ENCODE data around the gene ATP5F1A. TPM values are rescaled to one million over a fixed set of nuclear protein-coding genes. Genes with fewer than 3 reads are reported as not detected.
"Not testable (repeated sequence)": the region's sequence is repeated elsewhere in the genome, so short reads cannot be mapped to it uniquely, and the experiment has no call there.

The ATP5F1A gene
- total and polyA plus RNA-seq, 2 donors (not counting 3 experiments of a cell fraction or from before 2014, with no cell fraction given) = 405 to 585 TPM

GRCh38 chr18:46133534-46133933, 35.4 kb upstream of the ATP5F1A start:
- CTCF ChIA-PET = interaction anchor here (2.0 kb wide), 1 partner anchor 40 kb away, joined by 4 read pairs; a partner anchor contains a TSS
- TF ChIP-seq EZH2 (IDR thresholded peaks at IDR 0.05; ENCODE audit: borderline replicate concordance, low read depth, low read length, severe bottlenecking) (no peak), GATA2 (IDR thresholded peaks at IDR 0.05; ENCODE audit: insufficient read depth, insufficient read length, low read depth, low read length) (no peak), CTCF (IDR thresholded peaks at IDR 0.05; ENCODE audit: extremely low read depth in 1 of 2, insufficient read depth in 1 of 2, low read depth in 1 of 2, low read length in 2 of 2) (no peak), JUN (IDR thresholded peaks at IDR 0.05; ENCODE audit: borderline replicate concordance, insufficient read depth, insufficient read length, low read depth) (no peak), POLR2AphosphoS5 (IDR thresholded peaks at IDR 0.05; ENCODE audit: insufficient read depth, low read depth, low read length) (no peak), MAX (IDR thresholded peaks at IDR 0.05; ENCODE audit: insufficient read depth, insufficient read length) (no peak)
- Histone ChIP-seq H3K79me2 (ENCODE audit: control insufficient read depth, insufficient read depth, low read length) (no peaks in the 10 kb centered on the region), H3K4me3 (replicated peaks in 1 of 3; ENCODE audit: insufficient read depth in 1 of 3, low read depth in 1 of 3, low read length in 3 of 3) (no peak overlapping the region), H3K9me1 (replicated peaks; ENCODE audit: control insufficient read depth, extremely low read depth, insufficient read depth, low read length) (no peaks in the 10 kb centered on the region), H3K27me3 (ENCODE audit: control insufficient read depth in 2 of 2, insufficient read depth in 2 of 2, low read length in 2 of 2) (no peaks in the 10 kb centered on the region), H3K4me2 (ENCODE audit: insufficient read depth, low read length) (no peak overlapping the region), H3K9ac (replicated peaks; ENCODE audit: extremely low read depth, insufficient read depth, low read length) (no peak overlapping the region), H3K9me3 (replicated peaks; ENCODE audit: control insufficient read depth, insufficient read depth, low read length) (no peaks in the 10 kb centered on the region), H3K4me1 (ENCODE audit: control insufficient read depth, extremely low read depth, insufficient read depth, low read length) (no peaks in the 10 kb centered on the region), H3K27ac (ENCODE audit: insufficient read depth, low read depth, low read length) (no peak overlapping the region), H2AFZ (ENCODE audit: low read depth, low read length) (no peak overlapping the region), H3K36me3 (ENCODE audit: control insufficient read depth in 2 of 2, extremely low read depth in 1 of 2, insufficient read depth in 2 of 2, low read length in 2 of 2) (peaks cover 3 to 7% of the 10 kb centered on the region in 2 experiments), H4K20me1 (replicated peaks; ENCODE audit: control insufficient read depth, extremely low read depth, insufficient read depth, low read length) (no peaks in the 10 kb centered on the region)
- intact Hi-C loops (cut with micrococcal nuclease) = no loop called here
- no TSS peak for BruUV-seq (replicated peaks)
- dilution Hi-C loops (cut with MboI; ENCODE audit: extremely low pct_ligation_motif_present, low sequenced_read_pairs) = no loop called here
- DNase-seq (ENCODE audit: low read depth, low spot score) (no peak), FAIRE-seq (no peak)
- POLR2A ChIA-PET = no interaction called here

GRCh38 chr18:46130549-46130948, 32.5 kb upstream of the ATP5F1A start:
- intact Hi-C loops (cut with micrococcal nuclease); H3K79me2 ChIP-seq (ENCODE audit: control insufficient read depth, insufficient read depth, low read length); H4K20me1 ChIP-seq (replicated peaks; ENCODE audit: control insufficient read depth, extremely low read depth, insufficient read depth, low read length); H3K9me1 ChIP-seq (replicated peaks; ENCODE audit: control insufficient read depth, extremely low read depth, insufficient read depth, low read length); FAIRE-seq; H3K27ac ChIP-seq (ENCODE audit: insufficient read depth, low read depth, low read length); H3K4me1 ChIP-seq (ENCODE audit: control insufficient read depth, extremely low read depth, insufficient read depth, low read length); H3K9ac ChIP-seq (replicated peaks; ENCODE audit: extremely low read depth, insufficient read depth, low read length); dilution Hi-C loops (cut with MboI; ENCODE audit: extremely low pct_ligation_motif_present, low sequenced_read_pairs); H3K36me3 ChIP-seq (ENCODE audit: control insufficient read depth in 2 of 2, extremely low read depth in 1 of 2, insufficient read depth in 2 of 2, low read length in 2 of 2); DNase-seq (ENCODE audit: low read depth, low spot score); H3K4me3 ChIP-seq (replicated peaks in 1 of 3; ENCODE audit: insufficient read depth in 1 of 3, low read depth in 1 of 3, low read length in 3 of 3); CTCF ChIA-PET; H2AFZ ChIP-seq (ENCODE audit: low read depth, low read length); H3K9me3 ChIP-seq (replicated peaks; ENCODE audit: control insufficient read depth, insufficient read depth, low read length); H3K4me2 ChIP-seq (ENCODE audit: insufficient read depth, low read length); H3K27me3 ChIP-seq (ENCODE audit: control insufficient read depth in 2 of 2, insufficient read depth in 2 of 2, low read length in 2 of 2); BruUV-seq (replicated peaks); POLR2A ChIA-PET: not testable (repeated sequence)
